ENCODE data around the gene AMZ1.

GRCh38 chr7:2661602-2662272 is 26.3 kb upstream of the AMZ1 start:
- TF ChIP-seq POLR2A (IDR thresholded peaks at IDR 0.05; ENCODE audit: low read depth, low read length): no peak
- TF ChIP-seq POLR2AphosphoS5 (IDR thresholded peaks at IDR 0.05; ENCODE audit: low read depth, low read length): no peak

All from GM12891 (cell line).